Activated T-helper 17 cell treated with anti-CD3 and anti-CD28 coated beads, Interleukin-2, amount 50 U/mL, for 72 hours (primary cell): ENCODE results near the gene ADGRL2. TPM values are rescaled to one million over a fixed set of nuclear protein-coding genes. Genes with fewer than 3 reads are reported as not detected.
"Not testable (repeated sequence)": the region's sequence is repeated elsewhere in the genome, so short reads cannot be mapped to it uniquely, and the experiment has no call there.

Source experiments
- ATAC-seq: fragments of 150-1000 bp; cut with Tn5 transposase; replicated peaks from 2 replicates; pipeline ENCODE4 v1.10.0; 2021; ENCODE audit warnings: mild to moderate bottlenecking, moderate library complexity
- H3K27ac Mint-ChIP-seq: one replicate; pipeline ENCODE4 v1.8.0; 2022; ENCODE audit warnings: mixed read lengths
- H3K27me3 Mint-ChIP-seq: one replicate; pipeline ENCODE4 v1.8.0; 2022; ENCODE audit warnings: mixed read lengths
- H3K36me3 Mint-ChIP-seq: one replicate; pipeline ENCODE4 v1.8.0; 2022; ENCODE audit warnings: low read depth, mild to moderate bottlenecking, mixed read lengths
- H3K4me1 Mint-ChIP-seq: one replicate; pipeline ENCODE4 v1.8.0; 2022; ENCODE audit warnings: mixed read lengths
- H3K4me3 Mint-ChIP-seq: one replicate; pipeline ENCODE4 v1.8.0; 2022; ENCODE audit warnings: mild to moderate bottlenecking, mixed read lengths
- H3K9me3 Mint-ChIP-seq: one replicate; pipeline ENCODE4 v1.8.0; 2022; ENCODE audit warnings: mixed read lengths
- total RNA-seq, 2 donors: library from RNA; stranded (reverse); gene quantifications; one replicate each; pipeline ENCODE4 v1.2.3, GENCODE V29; 2022

ADGRL2 gene
- total RNA-seq, 2 donors from 2014 or later = not detected

DNA sequence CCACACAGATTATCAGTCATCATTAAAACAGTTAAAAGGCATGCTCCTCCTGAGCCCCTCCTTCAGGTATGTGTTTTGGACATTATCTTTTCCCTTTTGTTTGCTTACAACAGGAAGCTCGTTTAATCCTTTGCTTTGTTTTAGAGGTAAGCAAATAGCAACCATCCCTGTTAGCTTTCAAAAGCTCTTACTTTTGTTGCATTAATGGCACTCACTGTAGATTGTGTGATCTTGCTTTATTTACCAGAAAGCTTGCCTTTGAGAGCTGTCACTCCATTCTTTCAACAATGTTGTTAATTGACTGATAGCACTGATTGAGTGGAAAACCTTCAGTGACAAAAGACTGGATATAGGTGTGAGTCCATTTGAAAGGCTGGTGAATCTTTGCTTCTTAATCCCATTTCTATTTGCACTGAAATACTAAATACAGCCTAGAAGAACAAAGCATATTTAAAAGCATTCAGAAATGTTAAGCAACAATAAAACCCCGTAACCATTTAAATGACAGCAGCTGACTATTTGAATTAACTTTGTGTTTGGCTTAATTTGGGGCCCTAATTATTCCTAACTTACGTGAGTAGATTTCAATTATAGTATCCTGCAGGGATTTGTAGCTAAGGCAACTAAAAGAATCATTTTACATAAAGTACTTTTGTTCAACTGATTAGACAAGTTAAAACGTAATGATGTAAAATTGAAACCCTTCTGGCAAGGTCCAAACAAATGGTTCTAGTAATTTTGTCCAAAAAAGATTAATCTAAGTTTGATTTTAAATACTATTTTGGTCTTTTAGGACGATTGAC is 48.3 kb downstream of the ADGRL2 start:
- Mint-ChIP-seq H3K4me3 (no peak overlapping the region), H3K4me1 (no peaks in the 10 kb centered on the region), H3K9me3 (no peaks in the 10 kb centered on the region), H3K27ac (no peak overlapping the region), H3K36me3 (no peaks in the 10 kb centered on the region), H3K27me3 (no peaks in the 10 kb centered on the region)
- no peak for ATAC-seq

DNA sequence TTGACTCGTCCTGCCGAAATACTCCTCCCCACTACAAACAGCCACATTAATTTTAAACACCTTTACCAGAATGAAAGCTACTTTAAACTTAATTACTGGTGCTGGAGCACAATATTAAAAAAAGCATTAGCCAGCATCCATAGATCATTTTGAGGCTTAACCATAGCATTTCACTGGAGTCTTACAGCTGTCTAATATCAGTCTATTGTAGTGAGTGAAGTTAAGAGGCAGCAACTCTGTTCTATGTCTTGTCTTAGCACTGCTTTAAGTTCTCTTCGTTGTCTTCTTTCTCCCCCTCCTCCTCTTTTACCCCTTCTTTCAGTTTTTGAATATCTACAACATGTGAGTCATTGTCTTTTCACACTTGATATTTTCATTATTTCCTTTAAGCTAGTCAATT is 49.3 kb downstream of the ADGRL2 start:
- H3K27me3 Mint-ChIP-seq = no peaks in the 10 kb centered on the region
- H3K36me3 Mint-ChIP-seq = no peaks in the 10 kb centered on the region
- no peak overlapping the region for H3K27ac Mint-ChIP-seq
- H3K9me3 Mint-ChIP-seq = no peaks in the 10 kb centered on the region
- no peak for ATAC-seq
- H3K4me3 Mint-ChIP-seq = no peak overlapping the region
- H3K4me1 Mint-ChIP-seq = no peaks in the 10 kb centered on the region

DNA sequence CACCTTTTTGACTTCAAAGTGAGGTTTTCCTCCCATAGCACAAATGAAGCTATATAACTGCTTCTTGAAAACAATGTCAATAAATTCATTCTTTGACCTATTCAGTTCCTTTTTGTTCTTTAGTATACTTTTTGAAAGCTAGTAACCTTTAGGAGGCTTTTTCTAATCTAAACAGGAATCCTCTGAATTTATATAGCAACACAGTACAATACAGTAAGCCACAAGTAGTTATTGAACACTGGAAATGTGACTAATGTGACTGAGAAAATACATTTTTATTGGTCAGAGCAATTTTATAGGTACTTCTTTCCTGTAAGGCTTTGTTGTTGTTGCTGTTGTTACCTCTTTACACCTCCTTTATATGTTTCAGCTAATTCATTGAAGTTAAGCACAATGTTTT is 49.8 kb downstream of the ADGRL2 start:
- H3K27ac Mint-ChIP-seq = no peak overlapping the region

DNA sequence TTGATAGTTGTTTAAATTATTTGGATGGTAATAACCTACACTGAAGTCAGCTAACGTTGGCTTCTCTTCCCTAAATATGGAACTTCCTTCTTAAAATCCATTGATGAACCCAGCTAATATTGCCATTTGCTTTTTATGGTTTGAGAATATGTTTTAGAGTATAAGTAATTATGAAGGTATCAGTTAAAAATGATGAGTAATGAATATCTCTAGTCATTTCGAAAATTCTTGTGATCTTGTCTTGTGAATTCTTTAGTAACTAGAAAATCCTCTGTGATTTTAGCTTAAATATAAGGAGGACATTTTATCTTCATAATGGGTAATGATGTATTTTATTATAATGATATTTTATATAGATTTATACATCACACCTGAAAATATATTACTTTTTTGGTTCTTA is 50.5 kb downstream of the ADGRL2 start:
- ATAC-seq = no peak
- Mint-ChIP-seq H3K27me3 (no peaks in the 10 kb centered on the region), H3K36me3 (no peaks in the 10 kb centered on the region), H3K9me3 (peaks cover 3% of the 10 kb centered on the region), H3K4me1 (no peaks in the 10 kb centered on the region), H3K27ac (no peak overlapping the region), H3K4me3 (no peak overlapping the region)

More for the DNA sequence above, 49.8 kb downstream of the ADGRL2 start:
- H3K27me3 Mint-ChIP-seq = no peaks in the 10 kb centered on the region
- no peaks in the 10 kb centered on the region for H3K9me3 Mint-ChIP-seq
- ATAC-seq = no peak
- no peak overlapping the region for H3K4me3 Mint-ChIP-seq
- H3K4me1 Mint-ChIP-seq = no peaks in the 10 kb centered on the region
- no peaks in the 10 kb centered on the region for H3K36me3 Mint-ChIP-seq

DNA sequence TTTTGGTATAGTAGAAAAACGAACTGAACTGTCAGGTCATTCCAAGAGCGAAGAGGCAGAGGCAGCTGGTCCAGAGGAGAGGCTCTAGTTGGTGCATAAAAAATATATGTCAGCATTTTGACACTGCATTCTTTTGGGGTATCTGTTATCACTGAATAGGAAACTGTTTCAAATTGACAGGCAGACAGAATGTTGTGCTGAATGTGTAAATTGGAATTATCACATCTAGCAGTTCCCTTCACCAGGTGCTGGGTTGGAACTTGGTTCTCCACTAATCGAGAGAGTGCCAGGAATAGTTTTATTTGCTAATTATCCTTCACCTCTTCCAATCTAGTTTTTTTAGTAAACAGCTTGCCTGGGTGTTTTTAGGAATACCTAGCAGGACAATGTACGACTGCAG is 52.2 kb downstream of the ADGRL2 start:
- ATAC-seq = no peak
- H3K27ac Mint-ChIP-seq = no peak overlapping the region
- no peaks in the 10 kb centered on the region for H3K36me3 Mint-ChIP-seq
- no peaks in the 10 kb centered on the region for H3K4me1 Mint-ChIP-seq
- H3K27me3 Mint-ChIP-seq = no peaks in the 10 kb centered on the region
- H3K9me3 Mint-ChIP-seq = peaks cover 3% of the 10 kb centered on the region
- no peak overlapping the region for H3K4me3 Mint-ChIP-seq

DNA sequence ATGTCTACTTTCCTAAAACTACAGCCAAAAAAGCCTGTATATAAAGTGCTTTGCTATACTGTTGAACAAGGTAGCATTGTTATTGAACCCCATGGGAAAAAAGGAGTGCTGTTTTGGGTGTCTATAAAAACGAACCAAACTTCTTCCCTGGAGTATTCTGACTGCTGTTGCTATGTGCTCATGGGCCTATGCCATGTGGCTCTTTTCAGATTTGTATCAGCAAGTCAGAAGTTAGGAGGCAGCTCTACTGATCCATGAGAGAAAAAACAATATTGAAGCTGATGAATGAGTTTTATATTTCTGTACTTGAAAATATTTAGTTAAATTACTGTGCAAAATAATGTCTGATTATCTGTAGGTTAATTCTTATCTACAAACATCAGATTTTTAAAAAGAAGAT is 66.5 kb downstream of the ADGRL2 start:
- Mint-ChIP-seq H3K4me3 (no peak overlapping the region), H3K4me1 (no peaks in the 10 kb centered on the region), H3K9me3 (no peaks in the 10 kb centered on the region), H3K27ac (no peak overlapping the region), H3K36me3 (no peaks in the 10 kb centered on the region), H3K27me3 (no peaks in the 10 kb centered on the region)
- no peak for ATAC-seq

DNA sequence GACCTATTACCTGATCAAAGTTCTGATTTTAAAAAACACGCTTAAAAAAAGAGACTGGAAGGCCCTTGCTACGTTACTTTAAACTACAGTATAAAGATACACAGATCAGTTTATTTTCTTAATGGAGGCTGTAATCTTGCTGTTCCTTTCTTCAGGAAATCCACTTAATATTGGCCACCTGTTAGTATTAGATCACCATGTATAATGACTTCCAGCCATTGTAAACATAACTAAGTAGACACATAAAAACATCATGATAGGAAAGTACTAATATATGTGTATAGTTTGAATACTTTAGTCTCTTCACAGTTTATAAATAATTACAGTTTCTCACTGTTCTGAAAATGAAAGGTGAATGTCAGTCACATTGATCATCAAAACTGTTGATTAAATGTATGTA is 68.6 kb downstream of the ADGRL2 start:
- no peak overlapping the region for H3K27ac Mint-ChIP-seq
- H3K27me3 Mint-ChIP-seq = no peaks in the 10 kb centered on the region
- no peaks in the 10 kb centered on the region for H3K36me3 Mint-ChIP-seq
- H3K9me3 Mint-ChIP-seq = no peaks in the 10 kb centered on the region
- no peaks in the 10 kb centered on the region for H3K4me1 Mint-ChIP-seq
- no peak for ATAC-seq
- H3K4me3 Mint-ChIP-seq = no peak overlapping the region

DNA sequence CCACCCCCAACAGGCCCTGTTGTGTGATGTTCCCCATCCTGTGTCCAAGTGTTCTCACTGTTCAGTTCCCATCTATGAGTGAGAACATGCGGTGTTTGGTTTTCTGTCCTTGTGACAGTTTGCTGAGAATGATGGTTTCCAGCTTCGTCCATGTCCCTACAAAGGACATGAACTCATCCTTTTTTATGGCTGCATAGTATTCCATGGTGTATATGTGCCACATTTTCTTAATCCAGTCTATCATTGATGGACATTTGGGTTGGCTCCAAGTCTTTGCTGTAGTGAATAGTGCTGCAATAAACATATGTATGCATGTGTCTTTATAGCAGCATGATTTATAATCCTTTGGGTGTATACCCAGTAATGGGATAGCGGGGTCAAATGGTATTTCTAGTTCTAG is 70.4 kb downstream of the ADGRL2 start:
- H3K36me3 Mint-ChIP-seq, H3K4me1 Mint-ChIP-seq, H3K4me3 Mint-ChIP-seq, H3K27ac Mint-ChIP-seq, ATAC-seq, H3K27me3 Mint-ChIP-seq, H3K9me3 Mint-ChIP-seq: not testable (repeated sequence)

DNA sequence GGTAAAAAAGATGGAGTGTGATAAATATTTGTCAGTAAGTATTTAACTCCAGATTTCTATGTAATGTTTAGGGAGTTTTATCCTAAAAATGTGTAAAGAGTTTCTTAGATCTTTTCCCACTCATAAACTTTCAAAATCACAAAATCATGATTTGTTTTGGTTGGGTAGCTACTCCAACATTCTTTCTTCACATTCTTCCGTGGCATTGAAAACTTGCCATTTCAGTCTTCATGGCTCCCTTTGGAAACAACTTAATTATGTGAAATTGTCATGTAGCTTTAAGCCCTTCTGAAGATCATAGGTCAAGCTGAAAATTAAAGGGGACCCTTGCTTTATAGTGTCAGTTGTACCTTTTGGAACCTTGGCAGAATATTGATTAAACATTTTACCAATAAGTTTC is 73.2 kb downstream of the ADGRL2 start:
- no peak overlapping the region for H3K4me3 Mint-ChIP-seq
- H3K36me3 Mint-ChIP-seq = no peaks in the 10 kb centered on the region
- no peak for ATAC-seq
- no peak overlapping the region for H3K27ac Mint-ChIP-seq
- H3K27me3 Mint-ChIP-seq = no peaks in the 10 kb centered on the region
- H3K4me1 Mint-ChIP-seq = no peaks in the 10 kb centered on the region
- H3K9me3 Mint-ChIP-seq = no peaks in the 10 kb centered on the region

DNA sequence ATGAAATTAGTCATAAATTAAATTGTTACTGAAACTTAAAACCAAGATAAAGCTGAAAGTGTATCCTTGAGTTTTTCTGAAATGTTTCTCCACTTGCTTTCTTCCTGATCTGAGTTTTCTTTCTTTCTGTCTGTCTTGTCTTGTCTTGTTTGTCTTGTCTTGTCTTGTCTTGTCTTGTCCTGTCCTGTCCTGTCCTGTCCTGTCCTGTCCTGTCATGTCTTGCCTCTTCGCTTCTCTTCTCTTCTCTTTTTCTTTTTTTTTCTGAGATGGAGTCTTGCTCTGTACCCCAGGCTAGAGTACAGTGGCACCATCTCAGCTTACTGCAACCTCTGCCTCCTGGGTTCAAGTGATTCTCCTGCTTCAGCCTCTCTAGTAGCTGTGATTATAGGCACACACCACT is 73.7 kb downstream of the ADGRL2 start:
- ATAC-seq = no peak
- Mint-ChIP-seq H3K36me3 (no peaks in the 10 kb centered on the region), H3K4me3 (no peak overlapping the region), H3K27ac (no peak overlapping the region), H3K4me1 (no peaks in the 10 kb centered on the region), H3K9me3 (no peaks in the 10 kb centered on the region), H3K27me3 (no peaks in the 10 kb centered on the region)

DNA sequence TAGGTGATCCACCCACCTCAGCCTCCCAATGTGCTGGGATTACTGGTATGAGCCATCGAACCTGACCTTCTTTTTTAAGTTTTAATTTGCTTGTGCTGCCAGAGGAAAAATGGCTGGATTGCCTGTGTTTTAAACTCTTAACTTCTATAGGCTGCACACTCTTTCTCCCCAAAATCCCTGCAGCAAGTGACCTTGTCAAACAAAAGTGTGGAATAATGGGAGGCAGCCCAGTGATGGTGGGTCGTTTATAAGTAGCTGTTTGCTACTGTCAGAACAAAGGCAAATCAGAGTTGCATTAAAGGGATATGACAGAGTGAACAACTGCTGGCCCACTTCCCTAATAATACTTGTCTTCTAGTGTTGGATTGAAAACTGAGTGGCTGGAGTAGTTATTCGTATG is 74.2 kb downstream of the ADGRL2 start:
- Mint-ChIP-seq H3K27ac (no peak overlapping the region), H3K36me3 (no peaks in the 10 kb centered on the region), H3K4me1 (no peaks in the 10 kb centered on the region), H3K4me3 (no peak overlapping the region), H3K27me3 (no peaks in the 10 kb centered on the region), H3K9me3 (no peaks in the 10 kb centered on the region)
- ATAC-seq = no peak

DNA sequence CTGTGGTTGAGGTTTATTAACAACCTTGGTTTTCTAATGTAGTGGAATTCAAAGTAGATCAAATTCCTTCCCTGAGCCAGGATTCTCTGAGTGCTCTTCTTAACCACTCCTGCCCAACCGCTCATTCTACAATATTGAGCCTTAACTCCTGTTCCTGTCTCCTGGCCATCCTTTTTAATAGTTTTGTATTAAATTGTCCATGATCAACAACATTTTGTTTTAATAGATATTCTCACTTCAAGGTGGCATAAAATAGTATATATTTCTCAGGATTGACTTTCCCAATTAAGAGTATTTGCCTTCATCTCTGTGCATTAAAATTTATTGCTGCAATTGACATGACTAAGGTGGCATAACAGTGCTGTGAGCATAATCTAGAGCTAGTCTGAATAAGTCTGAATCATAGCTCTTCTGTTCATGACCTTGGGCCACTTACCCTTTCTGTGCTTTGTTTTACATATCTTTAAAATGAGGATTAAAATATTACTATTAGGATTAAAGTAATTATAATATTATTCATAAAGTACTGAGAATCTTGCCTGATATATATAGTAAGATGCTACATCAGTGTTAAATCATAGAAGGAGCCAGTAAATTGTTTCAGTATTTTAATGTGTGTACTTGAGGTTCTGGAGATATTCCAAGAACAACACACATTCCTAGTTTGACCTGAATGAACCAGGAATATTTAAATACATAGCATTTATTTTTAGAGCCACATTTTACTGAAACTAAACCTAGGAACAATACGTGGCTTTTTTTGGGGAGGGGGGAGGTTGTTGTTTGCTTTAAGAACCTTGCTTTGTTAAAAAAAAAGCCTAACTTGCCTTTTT is 76.4 kb downstream of the ADGRL2 start:
- Mint-ChIP-seq H3K9me3 (peaks cover 3% of the 10 kb centered on the region), H3K27me3 (no peaks in the 10 kb centered on the region), H3K4me1 (no peaks in the 10 kb centered on the region), H3K27ac (no peak overlapping the region), H3K4me3 (no peak overlapping the region), H3K36me3 (no peaks in the 10 kb centered on the region)
- no peak for ATAC-seq

DNA sequence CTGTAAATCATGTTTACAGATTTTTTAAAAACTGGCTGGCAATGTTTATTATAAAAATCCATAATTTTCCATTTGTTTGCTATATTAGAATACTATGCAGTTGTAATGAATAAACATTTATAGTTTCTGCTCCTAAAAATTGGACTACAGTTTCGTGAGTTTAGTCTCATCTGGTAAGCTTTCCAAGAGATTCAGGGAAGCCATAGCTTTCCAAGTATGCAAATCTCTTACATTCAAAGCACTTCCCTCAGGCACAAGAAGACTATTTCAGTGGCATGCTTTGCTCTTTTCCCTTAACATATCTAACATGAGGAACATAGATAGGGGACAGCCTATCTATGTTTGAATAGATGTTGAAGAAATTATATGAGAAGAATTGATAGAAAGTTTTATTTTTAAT is 77.2 kb downstream of the ADGRL2 start:
- no peak overlapping the region for H3K27ac Mint-ChIP-seq
- no peaks in the 10 kb centered on the region for H3K27me3 Mint-ChIP-seq
- no peak for ATAC-seq
- H3K4me3 Mint-ChIP-seq = no peak overlapping the region
- no peaks in the 10 kb centered on the region for H3K4me1 Mint-ChIP-seq
- peaks cover 3% of the 10 kb centered on the region for H3K9me3 Mint-ChIP-seq
- H3K36me3 Mint-ChIP-seq = no peaks in the 10 kb centered on the region

DNA sequence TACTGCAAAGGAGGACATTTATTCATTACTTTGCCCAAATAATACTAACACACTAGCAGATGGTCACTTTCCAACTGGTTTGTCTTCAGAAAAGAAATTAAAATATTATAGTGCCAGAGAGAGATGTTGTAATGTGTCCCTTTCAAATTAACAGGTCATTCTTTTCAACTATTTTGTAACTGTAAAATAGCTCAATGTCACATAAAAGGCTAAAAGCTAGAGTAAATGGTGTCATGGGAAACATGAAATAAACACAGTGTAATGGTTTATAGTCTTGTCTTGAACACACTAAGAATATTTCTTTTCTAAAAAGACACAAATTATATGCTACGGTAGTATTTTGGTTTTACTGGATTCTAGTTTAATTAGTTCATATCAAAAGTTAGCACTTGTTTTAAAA is 77.8 kb downstream of the ADGRL2 start:
- no peak for ATAC-seq
- no peaks in the 10 kb centered on the region for H3K36me3 Mint-ChIP-seq
- H3K27ac Mint-ChIP-seq = no peak overlapping the region
- no peaks in the 10 kb centered on the region for H3K4me1 Mint-ChIP-seq
- H3K9me3 Mint-ChIP-seq = peaks cover 3% of the 10 kb centered on the region
- no peaks in the 10 kb centered on the region for H3K27me3 Mint-ChIP-seq
- H3K4me3 Mint-ChIP-seq = no peak overlapping the region

DNA sequence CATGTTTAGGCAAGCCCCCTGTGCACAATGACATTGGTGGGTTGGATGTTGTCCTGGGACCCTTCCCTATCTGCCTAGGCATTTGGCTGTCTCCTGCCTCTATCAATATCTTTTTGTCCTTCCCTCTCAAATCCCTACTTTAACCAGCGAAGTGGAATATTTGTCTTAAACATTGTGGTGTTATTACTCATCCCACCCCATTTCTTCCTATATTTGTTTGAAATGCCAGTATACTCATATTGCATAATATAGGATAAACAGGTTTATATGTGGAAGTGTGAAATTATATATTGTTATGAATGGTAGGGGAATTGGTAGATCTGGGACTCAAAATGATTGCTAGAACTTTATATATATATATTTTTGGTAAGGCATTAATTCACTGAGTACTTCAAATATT is 80.0 kb downstream of the ADGRL2 start:
- H3K9me3 Mint-ChIP-seq = peaks cover 3% of the 10 kb centered on the region
- H3K4me3 Mint-ChIP-seq = no peak overlapping the region
- no peak overlapping the region for H3K27ac Mint-ChIP-seq
- no peaks in the 10 kb centered on the region for H3K27me3 Mint-ChIP-seq
- ATAC-seq = no peak
- no peaks in the 10 kb centered on the region for H3K4me1 Mint-ChIP-seq
- H3K36me3 Mint-ChIP-seq = no peaks in the 10 kb centered on the region
